ENCODE measurements around the gene CLEC9A.

- TF ChIP-seq CTCF (conservative IDR thresholded peaks at IDR 0.05; ENCODE audit: low read depth in 2 of 2) (no peak), REST (IDR thresholded peaks at IDR 0.05; ENCODE audit: unreplicated experiment) (no peak), ZNF462 (CRISPR knock-in tag; IDR thresholded peaks at IDR 0.05) (no peak)
These were observed 70.6 kb downstream of the CLEC9A start for GRCh38 chr12:10101042-10101579.
